ENCODE measurements around the gene ZDHHC8.
A peak's percentile ranks its signal among the peaks of the same experiment; 100 is the strongest.

The ZDHHC8 gene

DNA sequence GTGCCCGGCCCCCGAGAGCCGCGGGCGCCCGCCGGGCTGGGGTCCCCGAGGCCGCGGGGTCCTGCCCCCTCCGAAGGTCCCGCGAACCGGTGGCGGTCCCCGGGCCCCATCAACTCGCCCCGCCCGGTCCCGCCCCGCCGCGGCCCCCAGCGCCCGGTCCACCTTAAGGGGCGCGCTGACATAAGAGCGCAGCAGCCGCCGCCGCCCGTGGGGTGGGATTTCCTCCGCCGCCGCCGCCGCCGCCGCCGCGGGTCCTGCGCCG, at the start of gene ZDHHC8:
Gene ZDHHC8 (plus strand): TSS at position 208 of the 262 bp plus-strand sequence. CDS start 144 bp downstream, outside the sequence.
- DNase-seq (ENCODE audit: low read depth), result no peak

- no peak for DNase-seq (ENCODE audit: low read depth)
Measured at GRCh38 chr22:20083157-20083890, 48.3 kb upstream of the ZDHHC8 start.

DNA sequence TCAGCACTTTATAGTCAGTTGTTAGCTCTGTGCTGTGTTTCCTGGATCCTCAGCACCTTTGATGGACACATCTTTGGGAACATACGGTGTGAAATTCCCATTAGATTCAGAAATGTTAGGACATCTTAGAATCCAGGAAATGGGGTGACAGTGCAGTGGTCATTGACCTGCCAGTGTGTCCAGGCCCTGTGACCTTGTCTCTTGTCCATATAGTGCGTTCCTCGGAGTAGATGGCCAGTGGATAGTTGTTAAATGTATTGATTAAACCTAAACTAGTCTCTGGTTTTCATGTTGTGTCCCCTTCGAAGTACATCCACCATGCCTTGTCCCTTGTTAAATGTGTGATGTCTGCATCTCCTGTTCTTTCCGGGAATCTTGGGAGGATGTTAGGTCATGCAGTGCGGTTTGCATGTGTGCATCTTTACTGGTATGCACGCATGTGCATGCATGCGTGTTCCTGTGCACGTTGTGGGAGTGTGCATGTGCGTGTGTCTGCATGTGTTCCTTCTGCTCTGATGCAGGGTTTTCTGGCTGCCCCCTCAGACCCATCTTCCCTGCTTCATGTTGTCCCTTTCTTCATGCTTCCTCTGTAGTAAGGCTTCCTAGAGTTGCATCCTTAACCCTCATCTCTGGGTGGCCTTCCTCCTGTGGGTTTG, 47.6 kb upstream of the ZDHHC8 start:
- DNase-seq (ENCODE audit: low read depth), result no peak

DNA sequence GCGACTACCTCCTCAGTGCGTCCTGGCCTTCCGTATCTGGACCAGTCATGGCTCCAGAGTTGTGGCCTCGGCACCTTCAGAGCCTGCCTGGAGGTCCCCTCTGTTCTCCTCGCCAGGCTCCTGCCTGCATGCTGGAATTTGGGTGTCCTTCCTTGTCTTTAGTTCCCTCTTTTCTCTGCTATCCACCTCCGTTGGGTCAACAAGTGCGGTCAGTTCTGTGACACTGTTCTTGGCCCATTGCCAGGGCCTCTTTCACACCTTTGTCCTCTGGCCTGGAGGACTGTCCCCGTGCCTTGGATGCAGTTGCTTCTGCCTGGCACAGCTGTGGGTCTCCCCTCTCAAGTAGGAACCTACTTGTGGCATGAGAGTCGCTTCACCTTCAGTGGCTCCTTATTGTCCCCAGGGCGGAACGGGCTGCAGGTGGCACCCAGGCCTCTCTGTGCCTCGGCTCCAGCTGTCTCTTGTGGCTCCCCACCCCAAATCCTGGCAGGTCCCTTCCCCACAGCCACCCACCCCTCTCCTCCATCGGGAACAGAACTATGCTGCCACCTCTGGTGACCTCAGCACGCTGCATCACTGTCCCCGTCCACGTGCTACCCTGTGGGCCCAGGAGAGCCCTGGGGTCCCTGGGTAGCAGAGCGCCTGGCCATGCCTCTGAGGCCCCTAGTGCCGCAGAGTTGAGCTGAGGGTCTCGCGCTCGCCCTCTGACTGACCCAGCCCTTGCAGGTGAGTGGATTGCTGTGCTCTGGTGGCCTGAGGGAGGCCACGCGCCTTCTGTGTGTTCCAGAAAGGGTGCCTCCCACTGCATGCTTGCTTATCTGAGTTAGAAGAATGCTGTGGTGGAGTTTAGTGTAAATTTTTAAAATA, 46.8 kb upstream of the ZDHHC8 start:
- no peak for DNase-seq (ENCODE audit: low read depth)

GRCh38 chr22:20085651-20086050, 46.0 kb upstream of the ZDHHC8 start:
- no peak for DNase-seq (ENCODE audit: low read depth)

DNA sequence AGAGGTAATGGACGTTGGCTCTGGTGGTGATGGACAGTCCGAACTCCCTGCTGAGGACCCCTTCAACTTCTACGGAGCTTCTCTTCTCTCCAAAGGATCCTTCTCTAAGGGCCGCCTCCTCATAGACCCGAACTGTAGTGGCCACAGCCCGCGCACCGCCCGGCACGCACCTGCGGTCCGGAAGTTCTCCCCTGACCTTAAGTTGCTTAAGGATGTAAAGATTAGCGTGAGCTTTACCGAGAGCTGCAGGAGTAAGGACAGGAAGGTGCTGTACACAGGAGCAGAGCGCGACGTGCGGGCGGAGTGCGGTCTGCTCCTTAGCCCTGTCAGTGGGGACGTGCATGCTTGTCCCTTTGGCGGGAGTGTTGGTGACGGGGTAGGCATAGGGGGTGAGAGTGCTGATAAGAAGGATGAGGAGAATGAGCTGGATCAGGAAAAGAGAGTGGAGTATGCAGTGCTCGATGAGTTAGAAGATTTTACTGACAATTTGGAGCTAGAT, 45.5 kb upstream of the ZDHHC8 start:
- no peak for DNase-seq (ENCODE audit: low read depth)

DNA sequence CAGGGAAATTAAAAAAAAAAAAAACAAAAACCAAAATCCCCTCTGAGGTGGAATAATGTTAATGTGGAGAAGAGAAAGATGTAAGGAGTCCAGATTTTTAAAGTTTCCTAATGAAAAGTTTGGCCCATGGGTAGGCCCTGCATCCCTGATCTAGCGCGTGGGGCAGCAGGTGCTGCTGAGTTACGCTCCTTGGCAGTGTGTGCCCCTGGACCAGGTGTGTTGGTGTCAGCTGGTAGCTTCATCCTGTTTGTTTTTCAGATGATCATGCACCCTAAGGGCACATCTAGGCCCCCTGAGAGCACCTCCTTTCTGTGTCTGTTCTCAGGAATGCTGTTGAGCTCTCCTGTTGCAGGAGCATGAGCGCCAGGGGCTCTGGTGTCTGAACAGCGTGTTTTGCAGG, 44.8 kb upstream of the ZDHHC8 start:
- no peak for DNase-seq (ENCODE audit: low read depth)

GRCh38 chr22:20087319-20088262, 44.0 kb upstream of the ZDHHC8 start:
- DNase-seq (ENCODE audit: low read depth), result no peak

GRCh38 chr22:20088263-20088648, 43.3 kb upstream of the ZDHHC8 start:
- no peak for DNase-seq (ENCODE audit: low read depth)

DNA sequence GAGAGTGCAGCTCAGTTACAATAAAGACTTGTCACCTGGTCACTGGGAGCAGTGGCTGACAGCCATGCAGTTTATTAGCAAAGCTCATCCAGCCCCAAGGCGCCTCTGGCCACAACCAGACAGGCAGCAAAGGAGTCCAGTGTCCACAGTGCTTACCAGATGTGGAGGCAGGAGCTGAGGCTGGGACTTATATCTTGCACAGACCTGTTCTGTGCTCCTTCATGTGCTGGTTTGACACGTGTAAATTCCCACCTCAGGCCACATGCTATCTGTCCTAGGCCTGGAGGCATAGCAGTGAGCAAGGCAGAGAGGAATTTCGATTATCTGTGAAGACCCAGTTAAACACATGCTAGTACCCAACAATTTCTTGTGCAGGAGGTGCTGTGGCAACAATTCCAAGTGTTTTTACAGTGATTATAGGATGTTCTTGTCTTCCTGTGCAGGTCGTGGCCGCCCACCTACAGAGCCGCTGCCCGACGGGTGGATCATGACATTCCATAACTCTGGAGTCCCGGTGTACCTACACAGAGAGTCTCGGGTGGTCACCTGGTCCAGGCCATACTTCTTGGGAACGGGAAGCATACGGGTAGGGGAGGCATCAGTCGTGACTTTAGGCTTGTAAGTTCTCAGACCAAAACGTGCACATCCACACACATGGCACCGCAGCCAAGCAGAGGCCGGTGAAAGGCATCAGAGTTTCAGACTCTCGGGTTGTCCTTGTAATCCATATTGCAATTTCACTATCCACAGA, 42.2 kb upstream of the ZDHHC8 start:
- no peak for DNase-seq (ENCODE audit: low read depth)

GRCh38 chr22:20089977-20090729, 41.5 kb upstream of the ZDHHC8 start:
- peak; percentile 47 for DNase-seq (ENCODE audit: low read depth)

- no peak for DNase-seq (ENCODE audit: low read depth)
Measured at GRCh38 chr22:20090730-20091240, 40.8 kb upstream of the ZDHHC8 start.

GRCh38 chr22:20091690-20092476, 39.7 kb upstream of the ZDHHC8 start:
- no peak for DNase-seq (ENCODE audit: low read depth)

- DNase-seq (ENCODE audit: low read depth), result no peak
Measured at GRCh38 chr22:20092477-20092854, 39.1 kb upstream of the ZDHHC8 start.

DNA sequence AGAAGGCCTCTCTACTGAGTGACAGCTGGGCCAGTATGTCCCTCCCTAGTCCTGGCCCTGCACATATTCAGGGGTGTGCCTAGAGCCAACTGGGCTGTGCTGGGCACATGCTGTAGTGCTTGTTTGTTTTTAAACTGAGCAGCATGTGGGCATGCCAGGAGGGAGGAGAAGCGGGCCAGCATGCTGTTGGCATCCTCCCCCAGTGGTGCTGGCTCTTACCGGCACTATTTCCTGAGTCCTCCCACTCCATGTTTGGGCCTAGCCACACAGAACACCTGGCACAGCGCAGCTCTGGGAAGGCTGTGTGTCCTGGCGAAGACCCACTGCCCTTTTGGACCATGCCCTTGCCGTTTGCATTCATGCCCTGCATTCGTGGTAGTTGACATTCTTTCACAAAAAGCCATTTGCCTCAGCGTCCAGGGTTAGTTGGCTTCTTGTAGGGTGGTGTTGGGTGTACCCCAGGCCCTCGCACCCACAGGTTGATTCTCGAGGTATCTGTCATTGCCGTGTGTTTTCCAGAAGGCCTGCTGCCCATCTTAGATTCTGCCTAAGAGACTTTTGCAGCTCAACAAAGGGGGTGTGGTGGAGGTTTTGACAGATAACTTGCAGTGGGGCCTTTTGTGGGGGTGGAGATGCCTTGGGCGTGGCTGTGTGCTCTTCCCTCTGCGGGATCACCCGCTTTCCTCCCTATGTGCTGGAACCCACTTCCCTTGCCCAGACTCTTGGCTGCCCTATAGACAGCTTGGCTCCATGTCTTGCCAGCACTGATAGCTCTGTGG, 38.0 kb upstream of the ZDHHC8 start:
- DNase-seq (ENCODE audit: low read depth), result no peak

DNA sequence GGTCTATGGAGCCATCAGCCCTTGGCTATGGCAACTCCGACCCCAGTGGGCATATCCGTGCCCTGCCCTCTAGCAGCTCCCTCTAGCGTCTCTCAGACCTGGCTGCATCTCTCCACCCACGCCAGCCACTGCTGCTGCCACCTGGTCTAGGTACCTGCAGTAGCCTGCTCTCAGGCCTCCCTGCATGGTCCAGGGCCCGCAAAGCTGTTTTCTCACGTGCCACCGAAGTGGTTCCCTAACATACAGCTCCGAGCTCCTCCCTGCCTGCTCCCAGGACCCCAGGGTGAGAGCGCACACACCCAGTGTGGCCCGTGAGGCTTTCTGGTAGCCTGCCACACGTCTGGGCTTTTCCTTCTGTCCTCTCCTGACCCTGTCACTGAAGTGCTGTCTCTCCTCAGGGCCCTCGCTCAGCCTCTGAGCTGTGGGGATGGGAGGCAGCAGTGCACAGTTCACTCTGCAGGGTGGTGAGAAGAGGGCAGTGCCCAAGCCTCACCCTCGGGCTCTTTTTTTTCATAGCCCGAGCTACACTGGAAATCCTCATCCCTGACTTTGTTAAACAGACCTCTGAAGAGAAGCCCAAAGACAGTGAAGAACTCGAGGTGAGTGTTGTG, 37.3 kb upstream of the ZDHHC8 start:
- DNase-seq (ENCODE audit: low read depth), result no peak

GRCh38 chr22:20095521-20095920, 36.1 kb upstream of the ZDHHC8 start:
- no peak for DNase-seq (ENCODE audit: low read depth)

Data from stromal cell of bone marrow (primary cell).